Muscle of leg (tissue), 11 donors: Measurements from ENCODE around the gene SCYGR3. TPM values are rescaled to one million over a fixed set of nuclear protein-coding genes. Genes with fewer than 3 reads are reported as not detected.
"Not testable (repeated sequence)": the region's sequence is repeated elsewhere in the genome, so short reads cannot be mapped to it uniquely, and the experiment has no call there.

ENCODE experiments used
- DNase-seq: peaks from one replicate; pipeline ENCODE4 v3.0.0; 2013
- H3K27ac ChIP-seq: one replicate; pipeline ENCODE4 v1.5.1; 2013; ENCODE audit warnings: mild to moderate bottlenecking, low read length, control low read depth
- H3K27me3 ChIP-seq: one replicate; pipeline ENCODE4 v1.6.1; 2013; ENCODE audit warnings: low read length; ENCODE audit not compliant: control insufficient read depth, insufficient read depth
- H3K36me3 ChIP-seq: one replicate; pipeline ENCODE4 v1.6.1; 2013; ENCODE audit warnings: low read length; ENCODE audit not compliant: control insufficient read depth, insufficient read depth
- H3K4me1 ChIP-seq: one replicate; pipeline ENCODE4 v1.6.1; 2013; ENCODE audit warnings: low read length; ENCODE audit not compliant: control insufficient read depth, insufficient read depth
- H3K4me3 ChIP-seq: one replicate; pipeline ENCODE4 v1.5.1; 2013; ENCODE audit warnings: low read length, control low read depth
- H3K9me3 ChIP-seq: replicated peaks from 2 replicates; pipeline ENCODE4 v1.6.1; 2013; ENCODE audit warnings: low read depth, low read length; ENCODE audit not compliant: control insufficient read depth
- WGBS: methylation state at CpG from one replicate; pipeline ENCODE4 v1.1.5; 2013; ENCODE audit warnings: missing lambda C conversion rate; ENCODE audit not compliant: insufficient coverage; 5-methylcytosine and 5-hydroxymethylcytosine counted together
- polyA plus RNA-seq, 8 donors: library from polyadenylated mRNA; unstranded; fragments of 120-200 nt; gene quantifications; one replicate each; pipeline versions ENCODE4 v1.2.1 to v1.2.3, GENCODE V29; 2013; ENCODE audit warnings: inconsistent platforms in 1 of 8, low replicate concordance in 1 of 8; ENCODE audit not compliant: insufficient read length in 8 of 8, insufficient read depth in 1 of 8
- total RNA-seq: library from RNA; stranded (reverse); fragments of 120-200 nt; gene quantifications from one replicate; pipeline ENCODE4 v1.2.4, GENCODE V29; 2013

The SCYGR3 gene
- total and polyA plus RNA-seq, 9 donors = not detected

DNA sequence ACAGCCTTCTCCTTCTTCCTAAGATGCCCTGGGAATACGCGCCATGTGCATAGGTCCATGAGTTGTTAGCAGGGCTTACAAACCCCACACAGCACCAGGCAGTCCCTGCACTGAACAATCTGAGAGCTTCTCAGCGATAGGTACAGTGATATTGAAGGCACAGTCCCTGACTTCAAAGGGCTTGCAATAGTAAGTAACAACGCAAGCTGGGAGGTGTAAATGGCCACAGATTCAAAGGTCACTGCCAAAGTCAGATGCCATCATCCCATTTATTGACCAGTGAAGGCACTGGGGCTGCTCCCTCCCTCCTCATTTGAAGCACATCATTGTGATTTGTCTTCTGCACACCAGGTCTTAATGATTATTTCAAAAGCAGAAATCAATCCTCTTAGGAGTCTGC lies 541 bp upstream of the SCYGR3 start:
- no peak for DNase-seq
- WGBS = 95% methylated on average over 3 of the region's 4 CpGs

DNA sequence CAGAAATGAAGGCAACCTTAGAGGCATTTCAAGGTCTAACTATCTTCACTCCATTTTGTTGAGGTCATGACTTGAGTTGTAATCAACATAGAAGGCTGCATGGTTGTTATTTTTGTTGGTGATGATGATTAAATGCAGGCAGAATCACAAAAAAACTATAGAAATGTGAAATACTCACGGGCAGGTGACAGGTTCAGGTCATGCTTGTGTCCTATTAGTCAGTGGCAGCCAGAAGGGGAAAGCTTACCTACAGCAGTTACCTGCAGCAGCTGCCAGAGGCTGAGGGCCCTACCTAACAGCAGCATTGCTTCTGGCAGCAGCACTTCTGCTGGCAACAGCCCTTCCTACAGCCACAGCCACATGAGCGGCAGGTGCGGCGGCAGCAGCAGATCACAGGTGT lies 394 bp downstream of the SCYGR3 start:
- no peaks in the 10 kb centered on the region for H3K9me3 ChIP-seq
- no peak overlapping the region for H3K4me3 ChIP-seq
- WGBS = no CpG with 5 or more reads among the region's 4 CpGs
- H3K27me3 ChIP-seq = no peaks in the 10 kb centered on the region
- no peak for DNase-seq
- H3K27ac ChIP-seq = no peak overlapping the region
- H3K4me1 ChIP-seq = no peaks in the 10 kb centered on the region
- H3K36me3 ChIP-seq = no peaks in the 10 kb centered on the region

More for the DNA sequence above, 541 bp upstream of the SCYGR3 start:
- Histone ChIP-seq H3K4me1 (no peaks in the 10 kb centered on the region), H3K4me3 (no peak overlapping the region), H3K27ac (no peak overlapping the region), H3K27me3 (no peaks in the 10 kb centered on the region), H3K36me3 (no peaks in the 10 kb centered on the region), H3K9me3 (no peaks in the 10 kb centered on the region)

DNA sequence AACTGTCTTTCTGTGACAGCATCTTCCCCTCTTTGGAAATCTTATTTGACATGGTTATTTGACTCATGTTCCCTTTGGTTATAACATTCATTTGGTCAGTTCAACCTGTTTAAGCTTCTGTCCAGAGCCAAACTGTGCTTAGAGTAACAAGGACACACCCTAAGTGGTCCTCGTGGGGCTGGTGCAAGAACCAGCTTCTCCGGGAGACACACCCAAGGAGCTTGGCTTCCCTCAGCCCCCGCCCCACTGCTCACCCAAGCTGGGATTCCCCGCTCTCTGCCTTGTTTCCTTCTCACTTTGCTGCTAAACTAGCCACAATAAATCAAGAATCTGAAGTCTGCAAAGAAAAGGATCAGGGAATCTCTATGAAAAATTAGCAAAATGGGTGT lies 1.4 kb downstream of the SCYGR3 start:
- Histone ChIP-seq H3K27ac (no peak overlapping the region), H3K27me3 (no peaks in the 10 kb centered on the region), H3K4me3 (no peak overlapping the region), H3K4me1 (no peaks in the 10 kb centered on the region), H3K36me3 (no peaks in the 10 kb centered on the region), H3K9me3 (no peaks in the 10 kb centered on the region)
- 63% methylated on average over 2 of the region's 4 CpGs for WGBS
- DNase-seq = no peak

DNA sequence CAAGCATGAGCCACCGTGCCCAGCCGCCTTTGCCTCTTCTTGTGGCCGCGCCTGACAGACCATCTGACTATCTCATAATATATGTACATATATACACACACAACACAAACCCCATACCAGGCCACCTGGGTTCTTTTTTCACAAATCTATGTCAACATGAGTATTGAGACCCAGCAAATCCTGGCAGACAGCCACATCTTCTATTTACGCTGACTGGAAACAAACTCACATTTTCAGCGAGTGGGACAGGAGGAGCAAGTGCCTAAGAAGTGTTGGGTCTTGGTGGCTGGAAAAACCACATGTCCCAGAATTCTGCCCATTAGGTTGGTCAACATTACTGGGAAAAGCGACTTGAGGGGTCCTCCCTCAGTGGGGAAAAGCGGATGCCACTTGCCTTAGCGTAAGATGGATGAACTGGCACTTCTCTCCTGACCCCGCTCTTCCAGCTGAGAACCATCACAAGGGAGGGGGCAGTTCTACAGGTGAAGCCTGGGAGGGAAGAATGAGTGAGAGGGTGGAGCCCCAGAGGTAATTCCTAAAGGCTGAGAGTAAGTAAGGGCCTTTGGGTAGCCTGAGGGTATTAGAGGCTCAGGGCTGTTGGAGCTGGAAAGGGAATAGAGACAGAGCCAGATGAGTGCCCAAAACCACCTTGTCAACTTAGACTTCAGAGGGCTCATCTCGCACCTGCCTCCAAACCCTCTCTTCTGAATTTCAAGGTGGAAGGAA lies 1.9 kb downstream of the SCYGR3 start:
- 67% methylated on average over 7 of the region's 11 CpGs for WGBS
- H3K4me3 ChIP-seq = no peak overlapping the region
- H3K4me1 ChIP-seq = no peaks in the 10 kb centered on the region
- DNase-seq = no peak
- no peaks in the 10 kb centered on the region for H3K27me3 ChIP-seq
- no peak overlapping the region for H3K27ac ChIP-seq
- no peaks in the 10 kb centered on the region for H3K36me3 ChIP-seq
- no peaks in the 10 kb centered on the region for H3K9me3 ChIP-seq

DNA sequence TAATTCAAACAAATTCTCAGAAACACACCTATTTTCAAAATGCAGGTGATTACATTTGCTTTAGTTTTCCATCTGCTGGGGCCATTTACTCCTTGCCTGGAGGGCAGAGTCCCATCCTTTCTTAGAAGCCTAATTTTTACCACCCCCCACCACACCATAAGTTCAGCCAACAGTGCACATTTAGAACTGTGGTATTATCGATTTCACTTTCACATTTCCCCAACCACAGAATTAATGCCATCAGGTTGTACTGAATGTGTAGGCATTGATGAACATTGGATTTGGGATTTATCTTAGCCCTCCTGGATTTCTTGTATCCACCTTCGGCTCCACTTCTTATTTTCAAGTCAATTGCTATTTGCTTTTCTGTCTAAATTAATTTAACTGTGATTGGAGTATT lies 4.5 kb downstream of the SCYGR3 start:
- H3K9me3 ChIP-seq = no peaks in the 10 kb centered on the region
- no peaks in the 10 kb centered on the region for H3K36me3 ChIP-seq
- no peak overlapping the region for H3K27ac ChIP-seq
- H3K4me1 ChIP-seq = no peaks in the 10 kb centered on the region
- no peaks in the 10 kb centered on the region for H3K27me3 ChIP-seq
- DNase-seq = no peak
- no peak overlapping the region for H3K4me3 ChIP-seq
- WGBS = no CpG with 5 or more reads among the region's 2 CpGs

DNA sequence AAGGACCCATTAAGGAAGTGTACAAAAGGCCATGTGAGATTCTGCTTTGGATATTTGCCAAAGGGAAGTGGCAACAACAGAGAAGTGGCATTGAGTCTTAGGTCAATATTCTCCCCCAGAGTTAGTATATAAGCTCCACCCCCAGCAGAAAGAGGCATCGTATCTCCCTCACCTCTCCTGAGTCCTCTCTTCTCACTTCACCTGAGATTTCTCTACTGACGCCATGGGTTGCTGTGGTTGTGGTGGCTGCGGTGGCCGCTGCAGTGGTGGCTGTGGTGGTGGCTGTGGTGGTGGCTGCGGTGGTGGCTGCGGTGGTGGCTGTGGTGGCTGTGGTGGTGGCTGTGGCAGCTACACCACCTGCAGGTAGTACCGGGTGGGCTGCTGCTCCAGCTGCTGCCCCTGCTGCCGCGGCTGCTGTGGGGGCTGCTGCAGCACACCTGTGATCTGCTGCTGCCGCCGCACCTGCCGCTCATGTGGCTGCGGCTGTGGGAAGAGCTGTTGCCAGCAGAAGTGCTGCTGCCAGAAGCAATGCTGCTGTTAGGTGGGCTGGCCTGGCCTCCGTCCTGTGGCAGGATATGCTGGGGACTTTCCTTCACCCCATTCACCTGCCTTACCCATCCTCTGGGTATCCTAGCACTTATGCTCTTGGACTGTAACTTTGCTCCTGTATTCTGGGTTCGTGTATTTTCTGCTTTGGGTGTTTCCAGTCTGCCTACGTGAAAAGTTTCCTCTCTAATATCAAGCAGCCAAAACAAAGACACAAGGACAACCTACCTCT lies 5.9 kb downstream of the SCYGR3 start:
- DNase-seq = peak; percentile 73
- WGBS = 86% methylated on average over 8 of the region's 16 CpGs

DNA sequence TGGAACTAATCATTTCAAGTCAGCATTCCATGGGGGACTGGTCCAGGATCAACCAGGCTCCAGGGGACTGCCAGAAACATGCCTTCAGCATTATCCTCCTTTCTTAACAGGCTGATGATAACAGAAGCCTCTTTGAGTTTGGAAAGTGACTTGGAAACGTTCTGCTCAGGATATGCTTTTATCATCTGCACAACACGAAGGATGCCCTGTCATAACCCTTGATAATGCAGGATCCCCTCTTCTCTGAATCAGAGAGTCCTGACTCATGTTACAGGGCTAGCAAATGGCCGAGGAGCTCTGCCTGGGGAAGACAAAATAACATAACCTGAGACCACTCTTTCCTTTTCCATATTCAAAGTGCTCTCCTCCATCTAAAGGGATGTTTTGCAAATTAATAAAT lies 6.7 kb downstream of the SCYGR3 start:
- Histone ChIP-seq H3K27ac (no peak overlapping the region), H3K4me3 (no peak overlapping the region), H3K4me1 (no peaks in the 10 kb centered on the region), H3K27me3 (no peaks in the 10 kb centered on the region), H3K36me3 (no peaks in the 10 kb centered on the region), H3K9me3 (no peaks in the 10 kb centered on the region)
- no peak for DNase-seq
- WGBS = 80% methylated on average over 2 of the region's 3 CpGs

More for the DNA sequence above, 5.9 kb downstream of the SCYGR3 start:
- no peaks in the 10 kb centered on the region for H3K36me3 ChIP-seq
- H3K27ac ChIP-seq = no peak overlapping the region
- H3K9me3 ChIP-seq = no peaks in the 10 kb centered on the region
- no peaks in the 10 kb centered on the region for H3K4me1 ChIP-seq
- no peak overlapping the region for H3K4me3 ChIP-seq
- no peaks in the 10 kb centered on the region for H3K27me3 ChIP-seq

DNA sequence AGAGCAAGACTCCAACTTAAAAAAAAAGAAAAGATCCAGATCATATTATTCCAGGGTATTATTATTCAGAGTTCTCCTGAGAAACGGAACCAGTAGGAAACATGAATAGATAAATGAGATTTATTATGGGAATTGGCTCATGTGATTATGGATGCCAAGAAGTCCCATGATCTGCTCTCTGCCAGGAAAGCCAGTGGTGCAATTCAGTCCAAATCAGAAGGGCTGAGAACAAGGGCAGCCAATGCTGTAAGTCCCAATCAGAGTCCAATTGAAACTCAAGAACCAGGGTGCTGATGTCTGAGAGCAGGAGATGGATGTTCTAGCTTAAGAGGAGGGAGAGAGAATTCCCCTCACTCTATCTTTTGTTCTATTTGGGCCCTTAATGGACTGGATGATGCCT lies 8.2 kb downstream of the SCYGR3 start:
- no peaks in the 10 kb centered on the region for H3K27me3 ChIP-seq
- no peak for DNase-seq
- H3K36me3 ChIP-seq = no peaks in the 10 kb centered on the region
- 71% methylated on average over 1 of the region's 1 CpG for WGBS
- no peaks in the 10 kb centered on the region for H3K4me1 ChIP-seq
- no peak overlapping the region for H3K27ac ChIP-seq
- H3K4me3 ChIP-seq = no peak overlapping the region
- H3K9me3 ChIP-seq = no peaks in the 10 kb centered on the region

DNA sequence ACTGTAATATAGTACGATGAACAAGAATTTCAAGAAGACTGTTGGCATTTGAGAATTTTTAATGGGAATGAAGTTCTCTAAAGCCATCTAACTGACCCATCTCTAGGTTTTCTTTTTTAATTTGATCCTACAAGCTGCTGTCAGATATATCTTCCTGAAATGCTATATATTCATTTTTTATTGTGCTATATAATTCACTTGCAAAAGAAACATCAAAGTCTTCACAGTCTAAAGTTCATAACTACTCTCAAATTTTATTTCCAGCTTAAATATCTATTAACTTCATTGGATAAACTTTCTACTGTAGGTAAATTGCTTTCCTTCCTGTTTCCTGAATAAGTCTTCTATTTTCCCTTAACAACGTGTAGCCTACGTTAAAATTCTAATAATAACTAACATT lies 12.3 kb downstream of the SCYGR3 start:
- no peaks in the 10 kb centered on the region for H3K9me3 ChIP-seq

DNA sequence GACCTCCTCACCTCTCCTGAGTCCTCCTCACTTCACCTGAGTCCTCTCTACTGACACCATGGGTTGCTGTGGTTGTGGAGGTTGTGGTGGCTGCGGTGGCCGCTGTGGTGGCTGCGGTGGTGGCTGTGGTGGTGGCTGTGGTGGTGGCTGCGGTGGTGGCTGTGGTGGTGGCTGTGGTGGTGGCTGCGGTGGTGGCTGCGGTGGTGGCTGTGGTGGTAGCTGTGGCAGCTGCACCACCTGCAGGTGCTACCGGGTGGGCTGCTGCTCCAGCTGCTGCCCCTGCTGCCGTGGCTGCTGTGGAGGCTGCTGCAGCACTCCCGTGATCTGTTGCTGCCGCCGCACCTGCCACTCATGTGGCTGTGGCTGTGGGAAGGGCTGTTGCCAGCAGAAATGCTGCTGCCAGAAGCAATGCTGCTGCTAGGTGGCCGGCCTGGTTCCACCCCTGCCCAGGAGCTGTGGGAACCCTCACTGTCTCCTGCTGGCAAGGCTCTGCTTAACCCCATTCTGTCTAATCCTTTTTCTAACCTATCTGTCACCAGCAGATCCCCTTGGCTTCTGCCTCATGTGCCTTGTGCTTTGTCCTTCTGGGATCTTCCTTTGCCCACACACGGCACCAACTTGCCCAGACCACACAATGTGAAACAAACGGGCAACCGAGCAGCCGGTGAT lies 15.7 kb downstream of the SCYGR3 start, which contains the start of gene SCYGR2:
Gene SCYGR2 (plus strand): TSS at position 59 of the 669 bp plus-strand sequence. CDS start 0 bp downstream, at position 59.
- not testable (repeated sequence) for H3K27ac ChIP-seq, H3K36me3 ChIP-seq, H3K4me1 ChIP-seq, H3K27me3 ChIP-seq, DNase-seq, H3K4me3 ChIP-seq, H3K9me3 ChIP-seq
- WGBS = 75% methylated on average over 6 of the region's 16 CpGs

More for the DNA sequence above, 12.3 kb downstream of the SCYGR3 start:
- WGBS = no CpG with 5 or more reads among the region's 3 CpGs
- Histone ChIP-seq H3K4me1 (no peaks in the 10 kb centered on the region), H3K27ac (no peak overlapping the region), H3K36me3 (no peaks in the 10 kb centered on the region), H3K27me3 (no peaks in the 10 kb centered on the region), H3K4me3 (no peak overlapping the region)
- no peak for DNase-seq
